Gastrocnemius medialis (tissue), 4 donors: ENCODE data around the gene GAS2L1.

Experiments
- CTCF ChIP-seq, 5 experiments: fragments of 450-650 bp in 3 of 5; fragments of 200-600 bp in 2 of 5; sonication (generic) in 2 of 5; IDR thresholded peaks in 4 of 5; conservative IDR thresholded peaks in 1 of 5; 1 replicate in 4 of 5; 2 replicates in 1 of 5; pipeline ENCODE4 v1.5.1; 2016 to 2019; ENCODE audit warnings: antibody characterized with exemption in 5 of 5, mild to moderate bottlenecking in 3 of 5, moderate library complexity in 3 of 5
- POLR2A ChIP-seq, 2 donors: fragments of 450-650 bp; IDR thresholded peaks; one replicate each; pipeline ENCODE4 v1.6.1; 2017; ENCODE audit warnings: antibody characterized with exemption in 2 of 2, mild to moderate bottlenecking in 2 of 2, moderate library complexity in 2 of 2

GRCh38 chr22:29266564-29267461 lies 39.6 kb upstream of the GAS2L1 start:
- TF ChIP-seq POLR2A (IDR thresholded peaks at IDR 0.05) (no peak), CTCF (IDR thresholded peaks at IDR 0.05 in 4 of 5, conservative IDR thresholded peaks at IDR 0.05 in 1 of 5) (no peak)
